Measurements from ENCODE around the gene KIF17.

GRCh38 chr1:20616847-20617487 is 100.8 kb downstream of the KIF17 start:
- TF ChIP-seq CTCF (IDR thresholded peaks at IDR 0.05; ENCODE audit: low read depth, low read length, poor library complexity, severe bottlenecking) (no peak), EZH2phosphoT487 (IDR thresholded peaks at IDR 0.05; ENCODE audit: borderline replicate concordance, low read length) (no peak)

All from DOHH2 (cell line).